HCT116 (cell line): ENCODE measurements around the gene MED1. TPM values are rescaled to one million over a fixed set of nuclear protein-coding genes. Genes with fewer than 3 reads are reported as not detected.
A peak's percentile ranks its signal among the peaks of the same experiment; 100 is the strongest.

ENCODE experiments used
- ATAC-seq: fragments of 200-7000 bp; cut with Tn5 transposase; 2 replicates; pipeline ENCODE4 v1.9.1; 2020; ENCODE audit warnings: mild to moderate bottlenecking, moderate library complexity
- BruUV-seq: library from RNA; stranded (reverse); fragments of 400-500 nt; replicated peaks from 2 replicates; lab custom pipeline; 2021; lab: Mats Ljungman, UMichigan
- CTCF ChIA-PET: fragments of 300-600 bp; sonication (Branson Sonifier 250); formaldehyde crosslinking; loops from one replicate; lab custom pipeline; 2021; ENCODE audit warnings: antibody characterized with exemption; lab: Charles Lee
- POLR2A ChIA-PET: fragments of 300-600, 350-600 bp; sonication (Branson Sonifier 250); formaldehyde crosslinking; loops from one replicate; lab custom pipeline; 2021; ENCODE audit warnings: antibody characterized with exemption; lab: Charles Lee
- RAD21 ChIA-PET, 2 experiments: fragments of 300-600 bp; sonication (Branson Sonifier 250); formaldehyde crosslinking; loops; one replicate each; lab custom pipeline; 2023; ENCODE audit warnings: low total read pairs in 2 of 2; ENCODE audit not compliant: uncharacterized antibody in 2 of 2, unreplicated experiment in 2 of 2, low non-redundant PET in 1 of 2; lab: Charles Lee
- DNase-seq: peaks from one replicate; pipeline ENCODE4 v3.0.0-alpha.2; 2010; ENCODE audit warnings: low read depth, low spot score
- H2AFZ ChIP-seq: fragments of 200-600 bp; shearing (Covaris generic), sonication (generic); 2 replicates; pipeline ENCODE4 v1.6.1; 2017; ENCODE audit warnings: low read depth, mixed run types, mixed read lengths, antibody characterized with exemption, low read length; ENCODE audit not compliant: poor library complexity, severe bottlenecking
- H3K27ac ChIP-seq: 2 replicates; pipeline ENCODE4 v1.5.1; 2012; ENCODE audit warnings: low read depth, low read length
- H3K27me3 ChIP-seq: fragments of 200-600 bp; sonication (generic); 2 replicates; pipeline ENCODE4 v1.6.1; 2016; ENCODE audit warnings: mixed run types, low read length, mixed read lengths; ENCODE audit not compliant: insufficient read depth
- H3K36me3 ChIP-seq, 2 experiments: fragments of 200-500 bp in 1 of 2; fragments of 200-600 bp in 1 of 2; sonication (Bioruptor generic) in 1 of 2; sonication (generic) in 1 of 2; 2 replicates each; pipeline versions ENCODE4 v1.5.1 to v1.6.1; 2014 to 2016; ENCODE audit warnings: low read length in 2 of 2, inconsistent platforms in 1 of 2, mixed read lengths in 1 of 2, mixed run types in 1 of 2; ENCODE audit not compliant: insufficient read depth in 2 of 2, control insufficient read depth in 1 of 2
- H3K4me1 ChIP-seq, 2 experiments: fragments of 200-600 bp in 1 of 2; sonication (generic) in 1 of 2; 2 replicates each; pipeline versions ENCODE4 v1.5.1 to v1.6.1; 2012 to 2017; ENCODE audit warnings: low read length in 2 of 2, inconsistent platforms in 1 of 2, mild to moderate bottlenecking in 1 of 2, mixed read lengths in 1 of 2, mixed run types in 1 of 2, moderate library complexity in 1 of 2; ENCODE audit not compliant: insufficient read depth in 2 of 2, control insufficient read depth in 1 of 2
- H3K4me2 ChIP-seq: fragments of 200-600 bp; sonication (generic); 2 replicates; pipeline ENCODE4 v1.6.1; 2017; ENCODE audit warnings: mixed run types, low read length, mixed read lengths
- H3K4me3 ChIP-seq, 2 experiments: fragments of 200-600 bp in 1 of 2; sonication (generic) in 1 of 2; replicated peaks in 1 of 2; 2 replicates each; pipeline ENCODE4 v1.5.1; 2011 to 2016; ENCODE audit warnings: low read length in 2 of 2, control low read depth in 1 of 2, low read depth in 1 of 2, mild to moderate bottlenecking in 1 of 2, mixed read lengths in 1 of 2, mixed run types in 1 of 2
- H3K79me2 ChIP-seq: fragments of 200-600 bp; sonication (generic); 2 replicates; pipeline ENCODE4 v1.6.1; 2017; ENCODE audit warnings: mild to moderate bottlenecking, mixed run types, low read length, moderate library complexity, mixed read lengths; ENCODE audit not compliant: insufficient read depth
- H3K9ac ChIP-seq: fragments of 200-600 bp; sonication (generic); 2 replicates; pipeline ENCODE4 v1.6.1; 2016; ENCODE audit warnings: low read length, mixed read lengths
- H3K9me2 ChIP-seq: fragments of 200-600 bp; sonication (generic), shearing (Covaris generic); 2 replicates; pipeline ENCODE4 v1.6.1; 2017; ENCODE audit warnings: mixed run types, mild to moderate bottlenecking, moderate library complexity; ENCODE audit not compliant: insufficient read depth
- H3K9me3 ChIP-seq, 2 experiments: fragments of 200-500 bp in 1 of 2; fragments of 200-600 bp in 1 of 2; sonication (Bioruptor generic) in 1 of 2; sonication (generic) in 1 of 2; 2 replicates each; pipeline ENCODE4 v1.6.1; 2014 to 2017; ENCODE audit warnings: low read length in 2 of 2, mixed read lengths in 2 of 2, inconsistent platforms in 1 of 2, low read depth in 1 of 2, mild to moderate bottlenecking in 1 of 2, mixed run types in 1 of 2, moderate library complexity in 1 of 2; ENCODE audit not compliant: control insufficient read depth in 1 of 2, insufficient read depth in 1 of 2
- H4K20me1 ChIP-seq: fragments of 200-600 bp; sonication (generic), shearing (Covaris generic); 2 replicates; pipeline ENCODE4 v1.6.1; 2017; ENCODE audit warnings: mixed run types, mild to moderate bottlenecking, moderate library complexity; ENCODE audit not compliant: insufficient read depth
- CBX3 ChIP-seq: IDR thresholded peaks from 2 replicates; pipeline ENCODE4 v1.6.1; 2012; ENCODE audit warnings: low read depth
- CEBPB ChIP-seq: IDR thresholded peaks from 2 replicates; pipeline ENCODE4 v1.6.1; 2012; ENCODE audit warnings: low read depth
- CTCF ChIP-seq, 3 experiments: fragments of 200-600 bp in 1 of 3; sonication (generic) in 1 of 3; IDR thresholded peaks in 2 of 3; conservative IDR thresholded peaks in 1 of 3; 2 replicates each; pipeline ENCODE4 v1.5.1; 2012 to 2017; ENCODE audit warnings: low read depth in 2 of 3, low read length in 2 of 3, antibody characterized with exemption in 1 of 3, borderline replicate concordance in 1 of 3, control low read depth in 1 of 3, mild to moderate bottlenecking in 1 of 3, mixed read lengths in 1 of 3, mixed run types in 1 of 3, moderate library complexity in 1 of 3; ENCODE audit not compliant: insufficient read depth in 1 of 3
- EGR1 ChIP-seq: IDR thresholded peaks from 2 replicates; pipeline ENCODE4 v1.6.1; 2012; ENCODE audit warnings: low read depth
- POLR2A ChIP-seq: IDR thresholded peaks from 2 replicates; pipeline ENCODE4 v1.7.0; 2011; ENCODE audit warnings: borderline replicate concordance; ENCODE audit not compliant: insufficient read depth, insufficient read length; ENCODE audit errors: extremely low read depth
- POLR2AphosphoS5 ChIP-seq: IDR thresholded peaks from 2 replicates; pipeline ENCODE4 v1.6.1; 2011; ENCODE audit warnings: mild to moderate bottlenecking, low read depth, low read length, moderate library complexity
- REST ChIP-seq: IDR thresholded peaks from 2 replicates; pipeline ENCODE4 v1.6.1; 2012; ENCODE audit warnings: low read depth
- SRF ChIP-seq: IDR thresholded peaks from 2 replicates; pipeline ENCODE4 v1.6.1; 2012; ENCODE audit warnings: low read depth
- ZNF274 ChIP-seq: fragments of 200-500 bp; sonication (Bioruptor generic); IDR thresholded peaks from 2 replicates; pipeline ENCODE4 v1.6.1; 2014; ENCODE audit warnings: mild to moderate bottlenecking, low read depth, low read length, inconsistent platforms
- intact Hi-C: fragments of 100-400 bp; cut with micrococcal nuclease; formaldehyde crosslinking; loops from 2 replicates; pipeline ENCODE4 v1.10.0; 2022
- total RNA-seq: library from RNA; stranded (reverse); gene quantifications from one replicate; pipeline ENCODE4 v1.2.1, GENCODE V29; 2021; ENCODE audit not compliant: unreplicated experiment

MED1 gene
- total RNA-seq, 1 experiment from 2014 or later, result 55.7 TPM

DNA sequence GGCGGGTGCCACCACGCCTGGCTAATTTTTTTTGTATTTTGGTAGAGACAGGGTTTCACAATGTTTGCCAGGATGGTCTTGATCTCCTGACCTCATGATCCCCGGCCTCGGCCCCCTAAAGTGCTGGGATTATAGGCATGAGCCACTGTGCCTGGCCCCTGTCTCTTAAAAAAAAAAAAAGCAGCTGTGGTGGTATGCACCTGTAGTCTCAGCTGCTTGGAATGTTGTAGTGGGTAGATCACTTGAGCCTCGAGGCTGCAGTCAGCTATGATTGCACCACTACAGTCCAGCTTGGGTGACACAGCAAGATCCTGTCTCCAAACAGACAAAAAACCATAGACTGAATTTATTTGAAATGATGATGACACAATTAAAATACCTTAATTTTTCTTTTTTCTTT, 34.5 kb upstream of the MED1 start:
- Histone ChIP-seq H3K9me3 (no peaks in the 10 kb centered on the region), H2AFZ (no peak overlapping the region), H3K4me3 (no peak overlapping the region), H3K27ac (peak overlapping the region; percentile 43; the same call in 1 of the 2 replicates), H3K9me2 (no peaks in the 10 kb centered on the region), H3K4me1 (peaks cover 13% of the 10 kb centered on the region in 2 experiments), H3K79me2 (peaks cover 75% of the 10 kb centered on the region), H3K4me2 (no peak overlapping the region), H3K27me3 (no peaks in the 10 kb centered on the region), H3K36me3 (peaks cover 1 to 10% of the 10 kb centered on the region in 2 experiments; a peak in 2 of 4 replicates), H3K9ac (no peak overlapping the region), H4K20me1 (no peaks in the 10 kb centered on the region; the same call in 1 of the 2 replicates)
- TF ChIP-seq POLR2AphosphoS5 (no peak), REST (no peak), ZNF274 (no peak), SRF (no peak), POLR2A (no peak), CTCF (IDR thresholded peaks at IDR 0.05 in 2 of 3, conservative IDR thresholded peaks at IDR 0.05 in 1 of 3; ENCODE audit: borderline replicate concordance in 1 of 3, insufficient read depth in 1 of 3, low read depth in 2 of 3, low read length in 2 of 3) (no peak), CEBPB (no peak), EGR1 (no peak), CBX3 (no peak)
- intact Hi-C loops, result no loop called here
- ChIA-PET RAD21 (no interaction called here), CTCF (no interaction called here), POLR2A (interaction anchor here (0.6 to 1.4 kb wide), 3 partner anchors 9 to 34 kb away, joined by 3 to 5 read pairs (median 3); partner anchors contain the start of genes CDK12 and MED1)
- no TSS peak for BruUV-seq
- DNase-seq (peak; percentile 15), ATAC-seq (peak; percentile 67; the same call in 1 of the 2 replicates)
